Measurements from ENCODE around the gene RIMS4.

DNA sequence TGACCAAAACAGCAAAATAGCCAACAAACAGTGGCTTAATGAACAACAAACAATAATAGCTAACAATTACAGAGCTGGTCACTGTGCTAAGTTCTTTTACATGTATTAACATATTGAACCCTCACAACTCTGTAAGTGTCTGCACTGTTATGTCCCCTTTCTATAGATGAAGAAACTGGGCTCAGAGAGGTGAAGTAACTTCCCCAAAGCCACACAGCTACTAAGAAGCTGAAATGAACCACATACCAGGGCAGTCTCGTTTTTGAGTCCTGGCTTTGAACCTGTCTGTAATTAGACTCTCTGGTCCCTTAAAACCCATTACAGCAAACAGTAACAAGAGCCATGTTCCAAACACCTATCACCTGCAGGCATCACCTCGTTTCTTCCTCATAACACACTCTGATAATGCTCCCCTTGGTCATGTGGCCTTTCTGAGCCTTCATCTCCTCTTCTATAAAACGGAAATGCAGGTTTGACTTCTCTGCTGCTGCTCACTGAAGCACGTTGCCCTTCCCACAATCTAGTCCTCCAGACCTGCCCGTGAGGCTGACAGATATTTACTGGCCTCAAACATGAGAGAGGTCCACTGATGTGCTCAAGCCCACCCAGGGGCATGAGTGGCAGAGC is 41.4 kb downstream of the RIMS4 start:
- no peak for TF ChIP-seq POLR2A (IDR thresholded peaks at IDR 0.05)
- TF ChIP-seq, protein P1, sequence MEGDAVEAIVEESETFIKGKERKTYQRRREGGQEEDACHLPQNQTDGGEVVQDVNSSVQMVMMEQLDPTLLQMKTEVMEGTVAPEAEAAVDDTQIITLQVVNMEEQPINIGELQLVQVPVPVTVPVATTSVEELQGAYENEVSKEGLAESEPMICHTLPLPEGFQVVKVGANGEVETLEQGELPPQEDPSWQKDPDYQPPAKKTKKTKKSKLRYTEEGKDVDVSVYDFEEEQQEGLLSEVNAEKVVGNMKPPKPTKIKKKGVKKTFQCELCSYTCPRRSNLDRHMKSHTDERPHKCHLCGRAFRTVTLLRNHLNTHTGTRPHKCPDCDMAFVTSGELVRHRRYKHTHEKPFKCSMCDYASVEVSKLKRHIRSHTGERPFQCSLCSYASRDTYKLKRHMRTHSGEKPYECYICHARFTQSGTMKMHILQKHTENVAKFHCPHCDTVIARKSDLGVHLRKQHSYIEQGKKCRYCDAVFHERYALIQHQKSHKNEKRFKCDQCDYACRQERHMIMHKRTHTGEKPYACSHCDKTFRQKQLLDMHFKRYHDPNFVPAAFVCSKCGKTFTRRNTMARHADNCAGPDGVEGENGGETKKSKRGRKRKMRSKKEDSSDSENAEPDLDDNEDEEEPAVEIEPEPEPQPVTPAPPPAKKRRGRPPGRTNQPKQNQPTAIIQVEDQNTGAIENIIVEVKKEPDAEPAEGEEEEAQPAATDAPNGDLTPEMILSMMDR (IDR thresholded peaks at IDR 0.05): no peak

Measured in testis (tissue), 2 donors.